ENCODE results near the gene ARL4C. TPM values are rescaled to one million over a fixed set of nuclear protein-coding genes. Genes with fewer than 3 reads are reported as not detected.

The ARL4C gene
- total and polyA plus RNA-seq, 3 donors from 2014 or later, result 1.3 to 4.4 (median 3.0) TPM

DNA sequence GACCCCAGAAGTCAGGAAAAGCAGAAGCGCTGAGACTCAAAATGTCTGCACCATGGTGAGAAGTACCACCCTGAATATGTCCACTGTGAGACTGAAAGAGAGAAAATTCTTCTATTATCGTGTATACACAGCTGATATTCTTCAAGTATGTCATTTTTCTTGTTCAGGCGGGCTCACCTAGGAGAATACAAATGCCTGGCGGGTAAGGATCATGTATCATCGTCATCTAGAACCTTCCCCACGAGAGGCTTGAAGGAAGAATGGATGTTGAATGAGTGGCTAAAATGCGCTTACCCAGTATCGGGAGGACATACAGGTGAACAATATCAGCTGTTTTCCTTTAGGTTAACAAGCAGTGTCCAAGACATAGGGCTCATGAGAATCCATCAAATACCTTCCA lies 21.1 kb upstream of the ARL4C start:
- DNase-seq, result no peak
- intact Hi-C loops (cut with DNase I; ENCODE audit: low total_unique reads), result no loop called here

DNA sequence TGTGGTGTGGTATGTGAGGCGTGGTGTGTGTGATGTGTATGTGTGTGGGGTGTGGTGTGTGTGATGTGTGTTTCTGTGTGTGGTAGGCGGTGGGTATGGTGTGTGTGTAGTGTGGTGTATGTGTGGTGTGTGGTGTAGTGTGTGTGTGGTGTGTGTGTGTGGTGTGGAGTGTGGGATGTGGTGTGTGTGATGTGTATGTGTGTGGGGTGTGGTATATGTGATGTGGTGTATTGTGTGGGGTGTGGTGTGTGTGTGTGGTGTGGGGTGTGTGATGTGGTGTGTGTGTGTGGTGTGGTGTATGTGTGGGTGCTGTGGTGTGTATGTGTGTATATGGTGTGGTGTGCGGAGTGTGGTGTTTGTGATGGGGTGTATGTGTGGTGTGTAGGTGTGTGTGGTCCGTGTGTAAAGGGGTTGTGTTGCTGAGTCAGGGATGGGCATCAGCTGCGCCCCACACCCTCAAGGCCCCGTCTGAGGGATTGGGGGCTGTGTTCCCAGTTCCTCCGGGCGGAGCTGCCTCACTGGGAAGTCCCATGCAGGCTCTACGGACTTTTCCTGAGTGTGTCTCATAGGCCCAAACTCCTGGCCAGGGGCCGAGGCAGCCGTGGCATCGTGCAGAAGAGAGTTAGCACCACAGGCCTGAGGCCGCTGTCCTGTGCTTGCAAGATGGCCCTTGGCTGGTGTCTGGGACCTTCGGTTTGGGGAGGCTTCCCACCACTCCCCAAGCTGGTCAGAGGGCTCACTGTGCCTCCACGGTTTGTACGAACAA lies 18.2 kb upstream of the ARL4C start:
- H3K9me3 ChIP-seq, result no peaks in the 10 kb centered on the region
- TF ChIP-seq POLR2A (IDR thresholded peaks at IDR 0.05), result no peak
- TF ChIP-seq, protein P1, sequence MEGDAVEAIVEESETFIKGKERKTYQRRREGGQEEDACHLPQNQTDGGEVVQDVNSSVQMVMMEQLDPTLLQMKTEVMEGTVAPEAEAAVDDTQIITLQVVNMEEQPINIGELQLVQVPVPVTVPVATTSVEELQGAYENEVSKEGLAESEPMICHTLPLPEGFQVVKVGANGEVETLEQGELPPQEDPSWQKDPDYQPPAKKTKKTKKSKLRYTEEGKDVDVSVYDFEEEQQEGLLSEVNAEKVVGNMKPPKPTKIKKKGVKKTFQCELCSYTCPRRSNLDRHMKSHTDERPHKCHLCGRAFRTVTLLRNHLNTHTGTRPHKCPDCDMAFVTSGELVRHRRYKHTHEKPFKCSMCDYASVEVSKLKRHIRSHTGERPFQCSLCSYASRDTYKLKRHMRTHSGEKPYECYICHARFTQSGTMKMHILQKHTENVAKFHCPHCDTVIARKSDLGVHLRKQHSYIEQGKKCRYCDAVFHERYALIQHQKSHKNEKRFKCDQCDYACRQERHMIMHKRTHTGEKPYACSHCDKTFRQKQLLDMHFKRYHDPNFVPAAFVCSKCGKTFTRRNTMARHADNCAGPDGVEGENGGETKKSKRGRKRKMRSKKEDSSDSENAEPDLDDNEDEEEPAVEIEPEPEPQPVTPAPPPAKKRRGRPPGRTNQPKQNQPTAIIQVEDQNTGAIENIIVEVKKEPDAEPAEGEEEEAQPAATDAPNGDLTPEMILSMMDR (IDR thresholded peaks at IDR 0.05), result no peak
- intact Hi-C loops (cut with DNase I; ENCODE audit: low total_unique reads), result no loop called here
- no peaks in the 10 kb centered on the region for H3K36me3 ChIP-seq (ENCODE audit: low read depth, missing control alignments)
- H3K27me3 ChIP-seq, result no peaks in the 10 kb centered on the region
- no peak overlapping the region for H3K27ac ChIP-seq
- H3K4me1 ChIP-seq, result no peaks in the 10 kb centered on the region
- H3K4me3 ChIP-seq, result no peak overlapping the region
- WGBS, 2 donors, result 65 to 80% methylated on average over 15 to 16 of the region's 16 CpGs
- no peak for DNase-seq

More for the DNA sequence above, 21.1 kb upstream of the ARL4C start:
- Histone ChIP-seq H3K36me3 (ENCODE audit: low read depth, missing control alignments) (no peaks in the 10 kb centered on the region), H3K27ac (no peak overlapping the region), H3K9me3 (no peaks in the 10 kb centered on the region), H3K4me1 (no peaks in the 10 kb centered on the region), H3K27me3 (no peaks in the 10 kb centered on the region), H3K4me3 (no peak overlapping the region)
- 84 to 88% methylated on average over 8 of the region's 8 CpGs for WGBS, 2 donors
- TF ChIP-seq, protein P1 (IDR thresholded peaks at IDR 0.05), result no peak
- TF ChIP-seq POLR2A (IDR thresholded peaks at IDR 0.05), result no peak

DNA sequence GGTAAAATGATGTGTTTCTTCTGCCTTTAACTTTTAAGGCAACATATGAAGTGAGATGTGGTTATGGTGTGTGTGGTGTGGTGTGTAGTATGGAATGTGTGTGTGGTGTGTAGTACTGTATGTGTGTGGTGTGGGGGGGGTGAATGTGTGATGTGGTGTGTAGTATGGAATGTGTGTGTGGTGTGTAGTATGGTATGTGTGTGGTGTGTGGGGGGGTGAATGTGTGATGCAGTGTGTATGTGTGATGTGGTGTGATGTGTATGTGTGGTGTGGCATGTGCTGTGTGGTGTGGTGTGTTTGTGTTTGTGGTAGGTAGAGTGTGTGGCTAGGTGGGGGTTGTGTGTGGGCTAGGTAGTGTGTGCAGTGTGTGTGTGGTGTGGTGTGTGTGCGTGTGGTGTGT lies 17.2 kb upstream of the ARL4C start:
- TF ChIP-seq, protein P1 (IDR thresholded peaks at IDR 0.05), result no peak
- no peak for TF ChIP-seq POLR2A (IDR thresholded peaks at IDR 0.05)
- no peaks in the 10 kb centered on the region for H3K9me3 ChIP-seq

DNA sequence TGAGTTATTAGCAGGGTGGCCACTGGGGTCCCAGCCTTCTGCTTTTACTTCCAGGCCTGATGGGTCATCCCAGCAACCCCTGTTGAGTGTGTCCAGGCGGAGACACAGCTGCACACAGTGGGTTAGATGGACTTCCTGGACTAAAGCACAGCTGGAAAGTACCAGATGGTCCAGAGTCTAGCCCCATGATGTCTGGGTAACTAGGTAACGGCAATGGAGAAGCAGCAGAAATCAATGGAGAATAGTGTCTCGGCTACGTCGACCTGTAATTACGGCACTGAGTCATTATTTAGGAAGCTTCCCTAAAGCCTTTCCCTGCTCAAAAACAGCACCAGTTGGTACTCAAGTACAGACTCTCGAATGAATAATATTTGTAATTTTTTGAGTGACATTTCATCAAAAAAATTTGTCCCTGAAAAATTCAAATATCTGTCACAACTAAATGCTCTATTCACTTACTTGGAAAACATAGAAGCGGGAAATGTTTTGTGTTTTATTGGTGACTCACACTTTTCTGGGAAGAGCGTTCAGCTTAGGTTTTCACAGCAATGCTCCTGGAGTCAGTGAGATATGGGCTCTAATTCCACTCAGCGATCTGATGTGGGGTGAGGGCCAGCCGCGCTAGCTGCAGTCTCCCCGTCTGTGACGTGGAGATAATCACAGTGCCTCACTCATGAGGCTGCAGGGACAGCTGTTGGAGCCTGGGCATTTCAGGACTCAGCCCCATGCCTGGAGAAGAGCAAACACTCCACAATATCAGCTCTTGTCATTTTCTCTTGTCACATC lies 16.2 kb upstream of the ARL4C start:
- Histone ChIP-seq H3K27ac (no peak overlapping the region), H3K4me3 (no peak overlapping the region), H3K4me1 (no peaks in the 10 kb centered on the region), H3K9me3 (no peaks in the 10 kb centered on the region), H3K36me3 (ENCODE audit: low read depth, missing control alignments) (no peaks in the 10 kb centered on the region), H3K27me3 (no peaks in the 10 kb centered on the region)
- 83 to 85% methylated on average over 12 to 14 of the region's 14 CpGs for WGBS, 2 donors
- no peak for DNase-seq
- intact Hi-C loops (cut with DNase I; ENCODE audit: low total_unique reads), result no loop called here
- TF ChIP-seq POLR2A (IDR thresholded peaks at IDR 0.05), result no peak
- TF ChIP-seq, protein P1 (IDR thresholded peaks at IDR 0.05), result no peak

More for the DNA sequence above, 17.2 kb upstream of the ARL4C start:
- Histone ChIP-seq H3K27me3 (no peaks in the 10 kb centered on the region), H3K4me3 (no peak overlapping the region), H3K4me1 (no peaks in the 10 kb centered on the region), H3K36me3 (ENCODE audit: low read depth, missing control alignments) (no peaks in the 10 kb centered on the region), H3K27ac (no peak overlapping the region)
- intact Hi-C loops (cut with DNase I; ENCODE audit: low total_unique reads), result no loop called here
- DNase-seq, result no peak
- WGBS, 2 donors, result 88 to 100% methylated on average over 1 of the region's 1 CpG

Measured in testis (tissue), 3 donors.